KBM-7 (cell line): Measurements from ENCODE around the gene DCUN1D2.

ENCODE experiments used
- DNase-seq: peaks from one replicate; pipeline ENCODE4 v3.0.0-alpha.2; 2015
- in situ Hi-C: fragments of 300-500 bp; cut with MboI; formaldehyde crosslinking; loops from 2 replicates; pipeline ENCODE4 v1.14.3; 2020; ENCODE audit warnings: low sequenced_read_pairs, low pct_unique_long_range_greater_than_20kb, mixed read lengths

DCUN1D2 gene

DNA sequence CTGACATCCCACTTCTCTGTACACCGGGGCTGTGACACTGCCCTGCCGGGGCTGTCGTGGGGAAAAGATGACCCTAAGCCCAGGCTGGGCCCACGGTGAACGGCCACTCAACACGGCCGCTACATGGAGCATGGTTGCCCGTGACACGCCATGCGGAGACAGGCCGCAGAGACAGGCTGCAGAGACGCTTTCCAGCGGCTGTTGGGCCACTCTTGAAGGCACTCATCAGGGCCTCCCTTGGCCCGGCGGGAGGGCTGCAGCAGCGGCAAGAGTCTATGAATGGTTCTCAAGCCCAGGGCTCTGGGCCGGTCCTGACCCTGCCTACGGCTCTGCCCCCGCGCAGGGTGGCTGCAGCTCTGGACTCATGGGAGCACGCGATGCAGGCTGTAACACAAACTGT lies 59.3 kb downstream of the DCUN1D2 start:
- in situ Hi-C loops = no loop called here
- DNase-seq = no peak

DNA sequence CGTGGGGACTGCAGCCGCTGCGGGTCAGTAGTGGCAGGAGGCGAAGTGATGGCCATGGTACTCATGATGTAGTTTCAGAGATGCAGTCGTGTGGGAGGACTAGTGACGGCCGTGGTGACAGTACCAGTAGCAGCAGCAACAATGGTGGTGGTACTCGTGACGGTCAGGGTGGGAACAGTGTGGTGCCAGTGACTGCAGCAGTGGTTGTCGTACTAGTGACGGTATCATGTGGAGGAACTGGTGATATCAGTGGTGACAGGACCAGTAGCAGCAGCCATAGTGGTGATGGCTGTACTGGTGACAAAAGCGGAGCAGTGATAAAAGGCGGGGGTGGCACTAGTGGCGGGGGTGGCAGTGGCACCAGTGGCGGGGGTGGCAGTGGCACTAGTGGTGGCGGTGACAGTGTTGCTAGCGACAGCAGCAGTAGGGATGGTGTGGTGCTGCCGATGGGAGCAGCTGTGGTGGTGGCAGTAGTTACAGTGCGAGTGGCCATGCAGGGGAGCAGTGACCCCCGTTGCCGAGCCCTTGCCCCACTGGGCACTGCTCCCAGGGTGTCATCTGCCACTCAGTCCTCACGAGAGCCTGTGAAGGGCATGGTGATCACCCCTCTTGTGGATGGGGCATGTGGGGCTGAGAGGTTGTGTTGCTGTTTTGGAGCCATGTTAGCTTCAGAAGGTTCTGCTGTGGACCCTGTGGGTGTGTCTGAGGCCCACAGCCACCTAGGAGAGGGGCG lies 60.0 kb downstream of the DCUN1D2 start:
- in situ Hi-C loops = no loop called here
- DNase-seq = no peak

DNA sequence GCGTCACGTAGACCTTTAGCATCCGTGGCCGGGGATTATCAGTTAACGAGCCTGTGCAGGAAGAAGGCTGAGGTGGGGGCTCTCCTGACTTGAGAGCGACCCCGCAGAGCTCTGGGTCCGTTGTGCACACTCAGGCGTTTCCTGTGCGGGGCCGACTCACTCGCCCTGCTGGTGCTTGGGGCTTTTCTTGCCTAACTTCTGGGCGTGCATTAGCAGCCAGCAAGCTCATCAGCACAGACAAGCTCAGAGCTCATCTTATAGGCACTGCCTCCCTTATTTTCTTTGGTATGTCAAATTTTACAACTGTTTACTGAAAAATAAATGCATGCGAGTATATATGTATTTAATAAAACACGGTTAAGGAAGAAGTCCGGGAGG lies 60.9 kb downstream of the DCUN1D2 start:
- DNase-seq = no peak
- in situ Hi-C loops = no loop called here

DNA sequence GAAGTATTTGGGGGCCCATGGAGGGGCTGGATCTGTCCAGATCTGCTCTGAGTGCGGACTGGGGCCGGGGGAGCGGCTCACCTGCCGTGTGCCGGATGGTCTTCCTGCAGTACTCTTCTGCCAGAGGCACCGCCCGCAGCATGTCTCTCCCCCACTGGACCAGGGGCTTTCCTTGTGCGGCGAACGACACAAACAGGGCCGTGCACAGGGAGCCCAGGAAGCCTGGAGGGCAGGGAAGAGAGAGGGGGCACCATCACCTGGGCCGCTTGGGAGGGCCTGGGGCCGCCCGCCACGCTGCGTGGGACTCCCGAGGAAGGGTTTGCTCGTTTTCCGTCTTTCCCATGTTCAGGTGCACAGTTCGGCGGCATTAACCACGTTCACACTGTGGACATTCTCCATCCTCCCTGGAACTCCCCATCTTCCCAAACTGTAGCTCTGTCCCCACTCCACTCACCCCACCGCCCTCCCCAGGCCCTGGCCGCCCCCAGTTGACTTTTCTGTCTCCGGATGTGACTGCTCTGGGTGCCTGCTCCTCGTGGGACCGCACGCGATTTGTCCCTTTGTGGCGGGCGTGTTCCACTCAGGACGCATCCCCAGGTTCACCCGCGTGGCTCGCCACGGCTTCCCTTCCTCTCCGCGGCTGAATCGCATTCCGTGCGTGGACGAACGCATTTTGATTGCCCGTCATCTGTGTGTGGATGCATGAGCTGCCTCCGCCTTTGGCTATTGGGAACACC lies 61.5 kb downstream of the DCUN1D2 start:
- in situ Hi-C loops = no loop called here
- DNase-seq = no peak

DNA sequence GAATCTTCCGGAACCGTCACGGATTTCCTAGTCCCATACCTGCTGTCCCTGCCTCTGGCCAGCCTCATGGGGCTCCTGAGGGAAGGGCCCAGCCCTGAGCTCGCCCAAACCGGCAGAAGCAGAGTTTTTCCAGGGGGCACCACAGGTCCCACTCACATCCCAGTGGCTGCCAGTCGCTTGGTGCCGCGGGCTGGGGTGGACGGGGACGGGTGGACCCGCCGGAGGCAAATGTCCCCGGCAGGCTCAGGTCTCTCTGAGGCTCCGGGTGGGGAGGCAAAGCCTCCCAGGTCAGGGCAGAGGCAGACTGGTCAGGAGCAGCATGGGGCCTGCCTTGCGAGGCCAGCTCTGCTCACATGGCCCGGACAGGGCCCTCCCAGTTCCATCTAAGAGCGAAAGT lies 62.0 kb downstream of the DCUN1D2 start:
- in situ Hi-C loops = no loop called here
- no peak for DNase-seq

DNA sequence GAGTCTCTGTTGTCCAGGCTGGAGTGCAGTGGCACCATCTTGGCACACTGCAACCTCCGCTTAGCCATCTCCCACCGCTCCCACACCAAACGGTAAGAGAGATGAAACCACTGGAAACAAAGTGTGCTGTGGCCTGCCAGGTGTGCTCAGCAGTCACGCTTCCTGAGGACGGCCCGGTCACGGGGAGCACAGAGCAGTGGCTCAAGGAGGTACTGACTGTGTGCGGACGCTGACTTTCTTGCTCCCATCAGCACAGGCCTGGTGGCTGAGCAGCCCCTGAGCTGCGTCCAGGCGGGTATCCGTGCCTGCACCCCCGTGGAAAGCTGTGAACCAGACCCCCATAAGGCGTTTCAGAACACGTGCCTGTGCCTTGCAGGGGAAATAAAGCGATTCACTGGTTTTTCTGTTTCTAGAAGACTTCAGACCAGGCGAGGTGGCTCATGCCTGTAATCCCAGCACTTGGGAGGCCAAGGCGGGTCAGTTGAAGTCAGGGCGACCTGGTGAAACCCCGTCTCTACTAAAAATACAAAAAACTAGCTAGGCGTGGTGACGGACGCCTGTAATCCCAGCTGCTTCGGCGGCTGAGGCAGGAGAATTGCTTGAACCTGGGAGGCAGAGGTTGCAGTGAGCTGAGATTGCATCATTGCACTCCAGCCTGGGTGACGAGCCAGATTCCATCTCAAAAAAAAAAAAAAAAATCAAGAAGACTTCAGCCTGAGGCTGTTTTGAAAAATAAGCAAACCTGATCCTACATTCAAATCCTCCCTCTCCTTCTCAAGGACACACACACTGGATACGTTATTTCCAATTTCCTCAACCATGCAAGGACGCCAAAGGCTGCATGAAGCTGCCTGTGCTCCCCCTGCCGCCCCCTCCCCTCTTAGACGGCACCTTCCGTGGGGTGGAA lies 62.7 kb downstream of the DCUN1D2 start:
- DNase-seq = no peak
- in situ Hi-C loops = no loop called here

DNA sequence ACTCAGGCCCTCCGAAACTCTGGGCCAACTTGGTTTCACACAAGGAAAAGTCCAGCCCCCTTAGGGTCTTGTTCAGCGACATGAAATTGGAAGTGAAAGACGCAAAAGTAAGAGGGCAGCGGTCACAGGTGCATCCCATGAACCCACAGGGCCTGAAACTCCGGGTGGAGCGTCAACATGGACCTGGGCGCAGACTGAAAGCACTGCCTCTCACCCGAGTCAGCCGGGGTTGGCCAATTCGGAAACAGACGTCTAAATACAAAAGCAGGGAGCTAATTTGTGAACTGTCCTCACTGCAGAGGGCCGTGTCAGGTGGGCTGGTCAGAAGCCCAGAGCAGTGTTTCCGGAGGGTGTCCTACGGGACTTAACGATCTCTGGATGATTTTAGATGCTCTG lies 63.9 kb downstream of the DCUN1D2 start:
- in situ Hi-C loops = no loop called here
- no peak for DNase-seq

DNA sequence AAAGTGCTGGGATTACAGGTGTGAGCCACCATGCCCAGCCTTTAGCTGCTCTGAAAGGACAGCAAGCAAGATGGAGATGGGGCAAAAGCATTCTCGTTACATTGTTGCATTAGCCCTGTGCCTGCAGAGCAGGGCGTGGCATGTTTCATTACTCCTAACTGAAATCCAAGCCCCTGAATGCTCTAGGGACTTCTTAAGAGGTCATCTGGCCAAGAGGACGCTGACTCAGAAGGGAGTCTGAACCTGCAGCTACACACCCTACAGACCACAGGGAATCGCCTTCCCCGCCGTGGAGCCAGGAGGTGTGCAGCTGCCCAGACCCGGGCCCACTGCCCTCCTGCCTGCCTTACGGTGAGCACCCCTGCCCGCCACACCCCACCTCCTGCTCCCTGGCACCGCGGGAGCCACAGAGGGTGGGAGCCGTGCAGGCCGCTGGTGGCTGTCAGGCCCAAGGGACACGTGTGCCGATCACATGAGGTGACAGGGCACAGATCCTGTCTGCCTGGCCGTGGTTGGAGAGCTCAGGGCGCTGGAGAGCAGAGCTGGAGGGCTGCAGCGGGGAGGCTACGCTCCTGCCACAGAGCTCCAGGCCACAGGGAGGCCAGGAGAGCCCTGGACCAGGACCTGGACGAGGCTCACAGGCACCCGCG lies 64.4 kb downstream of the DCUN1D2 start:
- in situ Hi-C loops = no loop called here
- DNase-seq = no peak

DNA sequence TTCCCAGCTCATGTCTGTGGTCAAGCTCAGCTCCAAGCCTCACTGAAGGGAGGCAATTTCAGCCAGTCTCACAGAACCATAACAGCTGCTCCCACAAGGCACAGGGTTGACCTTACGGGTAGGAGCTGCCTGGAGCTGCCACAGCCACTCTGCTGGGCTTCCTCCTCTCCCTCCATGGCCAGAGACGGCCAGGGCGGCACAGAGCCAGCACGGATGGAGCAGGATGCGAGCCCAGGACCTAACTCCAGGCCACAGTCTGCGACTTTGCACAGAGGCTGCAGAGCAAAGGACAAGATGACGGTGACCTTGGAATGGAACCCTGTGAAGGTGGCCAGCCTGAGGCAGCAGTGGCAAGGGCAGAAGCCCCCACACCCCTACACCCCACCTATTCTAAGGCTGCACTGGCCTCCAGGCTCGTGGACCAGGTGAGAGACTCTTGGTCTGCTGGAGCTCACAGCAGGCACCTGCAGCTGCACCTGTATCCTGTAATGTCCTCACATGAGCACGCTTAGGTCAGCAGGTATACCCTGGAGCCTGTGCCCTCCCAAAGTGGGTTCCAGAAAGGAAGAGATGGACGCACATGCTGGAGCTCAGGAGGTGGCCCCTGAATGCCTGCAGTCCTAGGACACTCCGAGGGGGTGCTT lies 66.9 kb downstream of the DCUN1D2 start:
- no peak for DNase-seq
- in situ Hi-C loops = no loop called here

DNA sequence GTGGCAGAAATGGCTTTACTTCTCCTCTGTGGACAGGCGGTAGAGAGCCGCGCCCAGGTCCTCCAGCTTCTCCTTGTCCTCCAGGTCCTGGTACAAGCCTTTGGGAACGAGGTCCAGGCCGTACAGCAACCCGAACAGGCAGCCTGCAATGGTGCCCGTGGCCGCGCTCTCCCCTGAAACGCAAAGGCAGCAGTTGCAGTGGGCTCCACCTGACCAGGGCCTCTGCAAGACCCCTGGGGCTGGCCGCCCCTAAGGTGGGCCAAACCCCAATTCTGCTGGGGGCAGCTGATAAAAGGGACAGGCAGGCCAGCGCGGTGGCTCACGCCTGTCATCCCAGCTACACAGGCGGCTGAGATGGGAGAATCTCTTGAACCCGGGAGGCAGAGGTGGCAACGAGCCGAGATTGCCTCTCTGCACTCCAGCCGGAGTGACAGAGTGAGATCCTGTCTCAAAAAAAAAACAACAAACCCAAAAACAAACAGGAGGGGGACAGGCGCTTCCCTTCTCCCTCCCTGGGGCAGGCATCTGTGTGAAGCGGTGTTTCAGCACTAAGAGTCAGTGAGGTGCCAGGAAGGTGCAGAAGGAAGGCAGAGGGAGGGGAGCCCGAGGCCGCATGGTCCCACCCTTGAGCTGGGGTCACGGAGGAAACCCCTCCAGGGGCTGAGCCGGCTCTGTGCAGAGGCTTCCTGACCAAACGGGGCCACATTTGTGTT lies 67.5 kb downstream of the DCUN1D2 start:
- DNase-seq = no peak
- in situ Hi-C loops = no loop called here

DNA sequence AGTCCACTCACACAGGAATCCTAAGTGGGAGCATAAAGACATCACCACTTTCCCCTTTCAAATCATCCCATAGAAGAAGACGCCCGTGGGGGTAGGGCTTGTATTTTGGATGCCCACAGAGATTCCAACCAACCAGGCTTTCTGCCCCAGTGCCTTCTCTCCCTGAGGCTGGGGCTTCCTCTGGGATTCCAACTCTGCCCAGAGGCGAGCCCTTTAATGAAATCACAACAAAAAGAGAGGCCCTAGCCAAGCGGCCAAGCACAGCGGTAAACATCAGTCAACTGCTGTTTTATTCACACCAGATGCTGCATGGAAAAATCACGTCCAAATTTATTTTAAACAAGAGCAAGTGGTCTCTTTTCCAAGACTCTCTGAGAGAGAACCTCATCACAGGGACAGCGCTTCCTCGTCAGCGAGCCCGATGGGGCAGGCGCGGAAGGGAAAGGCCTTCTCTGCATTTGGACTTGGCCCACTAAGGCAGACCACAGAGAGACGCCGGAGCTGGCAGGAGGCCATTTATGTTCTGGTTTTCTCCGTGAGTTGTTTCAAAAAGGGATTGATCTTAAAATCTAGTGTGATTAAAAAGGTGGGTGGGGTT lies 68.7 kb downstream of the DCUN1D2 start:
- DNase-seq = no peak
- in situ Hi-C loops = no loop called here

DNA sequence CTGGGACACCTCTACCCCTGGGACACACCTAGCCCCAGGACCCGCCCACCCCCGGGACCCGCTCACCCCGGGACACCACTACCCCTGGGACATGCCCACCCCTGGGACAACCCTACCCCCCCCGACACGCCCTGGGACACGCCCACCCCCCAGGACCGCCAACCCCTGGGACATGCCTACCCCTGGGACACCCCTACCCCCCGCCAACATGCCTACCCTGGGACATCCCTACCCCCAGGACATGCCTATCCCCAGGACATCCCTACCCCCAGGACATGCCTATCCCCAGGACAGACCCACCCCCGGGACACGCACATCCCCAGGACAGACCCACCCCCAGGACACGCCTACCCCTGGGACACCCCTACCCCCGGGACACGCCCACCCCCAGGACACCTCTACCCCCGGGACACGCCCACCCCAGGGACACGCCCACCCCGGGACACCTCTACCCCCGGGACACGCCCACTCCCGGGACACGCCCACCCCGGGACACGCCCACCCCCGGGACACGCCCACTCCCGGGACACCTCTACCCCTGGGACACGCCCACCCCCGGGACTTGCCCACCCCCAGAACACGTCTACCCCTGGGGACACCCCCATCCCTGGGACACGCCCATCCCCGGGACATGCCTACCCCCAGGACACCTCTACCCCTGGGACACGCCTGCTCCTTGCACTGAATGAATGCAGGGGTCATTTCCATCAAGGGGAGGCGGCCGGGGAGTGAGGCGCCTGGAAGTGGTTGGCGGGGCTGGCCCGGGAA lies 69.5 kb downstream of the DCUN1D2 start:
- DNase-seq = no peak
- in situ Hi-C loops = no loop called here

DNA sequence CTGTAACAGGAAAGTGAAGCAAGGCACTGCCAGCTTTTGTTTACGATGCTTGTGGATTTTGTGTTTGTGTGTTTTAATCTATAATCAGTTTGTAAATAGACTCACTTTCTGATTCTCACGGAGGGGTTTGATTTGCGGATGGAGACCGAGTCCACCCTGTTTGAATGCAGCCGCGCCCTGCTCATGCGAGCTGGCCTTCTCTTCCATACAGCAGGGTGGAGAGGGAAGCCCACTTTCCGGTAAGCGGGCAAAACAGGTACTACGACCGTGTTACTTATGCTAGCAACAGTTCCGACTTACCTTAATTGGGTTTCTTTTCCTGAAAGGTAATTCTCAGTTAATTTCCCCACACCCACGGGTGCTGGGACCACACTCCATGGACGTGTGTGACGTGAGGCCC lies 70.3 kb downstream of the DCUN1D2 start:
- DNase-seq = no peak
- in situ Hi-C loops = no loop called here

DNA sequence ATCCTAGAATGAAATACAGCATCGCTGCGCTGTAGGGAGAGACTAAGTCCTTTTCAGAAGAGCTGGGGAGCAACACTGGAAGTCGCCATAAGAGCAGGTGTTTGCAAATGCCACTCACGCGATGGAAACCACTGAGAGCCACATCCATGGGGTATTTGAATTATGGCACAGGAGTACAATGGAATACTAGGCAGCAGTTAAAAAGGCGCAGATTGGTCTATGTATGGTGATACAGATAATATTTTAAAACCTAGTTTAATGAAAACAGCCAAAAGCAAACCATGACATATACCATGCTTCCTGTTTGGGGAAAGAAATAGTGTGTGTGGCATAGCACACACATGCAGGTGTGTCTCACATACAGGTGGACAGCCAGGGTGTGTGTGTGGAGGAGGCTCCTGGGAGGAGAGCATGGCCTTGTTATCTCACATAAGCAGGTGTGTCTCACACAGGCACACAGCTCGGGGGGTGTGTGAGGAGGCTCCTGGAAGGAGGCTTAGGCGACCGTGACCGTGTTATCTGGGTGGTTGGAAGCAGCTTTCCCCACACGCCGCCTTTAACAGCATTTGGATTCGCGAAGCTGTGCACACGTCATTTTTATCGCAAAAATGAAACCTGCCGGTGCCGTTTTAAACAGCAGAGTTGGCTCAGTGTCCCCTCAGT lies 70.8 kb downstream of the DCUN1D2 start:
- in situ Hi-C loops = no loop called here
- no peak for DNase-seq

DNA sequence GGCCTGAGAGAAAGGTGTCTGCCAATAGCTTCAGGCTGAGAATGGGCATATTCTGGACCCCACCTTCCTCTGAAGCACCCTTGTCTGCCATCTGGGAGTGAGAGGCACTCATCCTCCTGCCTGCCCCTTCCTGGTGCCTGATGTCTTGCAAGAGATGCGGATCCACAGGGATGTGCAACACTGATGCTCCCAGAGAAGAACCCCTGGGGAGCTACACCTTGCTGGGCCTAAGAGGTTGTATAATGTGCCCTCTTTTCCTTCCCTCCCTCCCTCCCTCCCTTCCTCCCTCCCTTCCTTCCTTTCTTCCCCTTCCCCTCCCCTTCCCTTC lies 71.8 kb downstream of the DCUN1D2 start:
- no peak for DNase-seq
- in situ Hi-C loops = no loop called here

DNA sequence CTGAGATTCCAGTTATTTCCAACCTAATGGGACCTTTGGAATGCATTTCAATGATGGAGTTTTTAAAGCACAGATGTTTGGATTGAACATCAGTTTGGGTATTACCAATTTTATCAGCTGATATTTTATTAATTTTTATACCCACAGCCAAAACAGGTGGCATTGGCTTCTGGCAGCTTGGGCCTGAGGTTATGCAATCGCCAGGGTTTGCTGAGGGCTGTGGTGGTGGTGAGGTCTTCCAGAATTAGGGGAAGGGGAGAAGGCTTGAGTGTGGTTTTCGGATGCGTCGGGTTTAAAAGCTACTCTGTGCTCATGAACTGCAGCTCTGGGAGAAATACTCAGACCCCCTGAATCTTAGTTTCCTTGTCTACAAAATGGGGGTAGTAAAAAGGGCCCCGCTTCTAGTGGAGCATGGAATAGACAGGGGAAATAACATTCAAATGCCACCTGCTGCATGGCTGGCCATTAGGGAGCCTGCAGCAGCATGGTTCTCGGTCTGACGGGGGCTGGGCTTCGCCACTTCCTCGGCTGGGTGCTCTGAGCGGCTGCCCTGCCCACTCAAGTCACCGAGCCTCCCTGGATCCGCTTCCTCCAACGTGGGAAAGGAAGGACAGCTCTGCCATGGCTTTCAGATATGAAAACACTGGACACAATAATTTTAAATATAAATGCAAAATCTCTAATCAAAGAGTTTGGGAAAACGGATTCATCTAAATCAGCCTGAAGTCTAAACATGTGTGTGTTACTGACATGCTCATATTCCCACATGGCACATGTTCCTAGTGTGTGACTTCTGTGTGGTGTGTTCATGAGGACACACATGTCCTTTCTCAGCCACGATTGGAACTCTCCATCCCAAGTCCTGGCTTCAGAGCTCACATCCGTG lies 72.4 kb downstream of the DCUN1D2 start:
- in situ Hi-C loops = no loop called here
- no peak for DNase-seq
